ENCODE data around the gene IRF2BP2.

DNA sequence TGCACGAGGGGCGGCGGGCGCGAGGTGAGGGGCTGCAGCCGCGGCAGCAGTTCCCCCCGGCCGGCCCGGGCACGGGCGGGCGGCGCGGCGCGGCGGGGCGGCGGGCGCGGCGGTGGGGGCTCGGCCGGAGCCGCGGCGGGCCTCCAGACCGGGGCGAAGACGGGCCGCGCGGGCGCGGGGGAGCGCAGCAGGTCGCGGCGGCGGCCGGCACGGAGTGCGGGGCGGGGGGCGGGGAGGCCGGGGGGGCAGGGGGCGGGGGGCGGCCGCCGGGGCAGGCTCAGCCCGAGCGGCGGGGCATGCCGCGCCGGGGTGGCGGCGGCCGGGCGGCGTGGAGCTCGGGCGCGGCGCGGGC is 311 bp downstream of the IRF2BP2 start:
- TF ChIP-seq, protein P1, sequence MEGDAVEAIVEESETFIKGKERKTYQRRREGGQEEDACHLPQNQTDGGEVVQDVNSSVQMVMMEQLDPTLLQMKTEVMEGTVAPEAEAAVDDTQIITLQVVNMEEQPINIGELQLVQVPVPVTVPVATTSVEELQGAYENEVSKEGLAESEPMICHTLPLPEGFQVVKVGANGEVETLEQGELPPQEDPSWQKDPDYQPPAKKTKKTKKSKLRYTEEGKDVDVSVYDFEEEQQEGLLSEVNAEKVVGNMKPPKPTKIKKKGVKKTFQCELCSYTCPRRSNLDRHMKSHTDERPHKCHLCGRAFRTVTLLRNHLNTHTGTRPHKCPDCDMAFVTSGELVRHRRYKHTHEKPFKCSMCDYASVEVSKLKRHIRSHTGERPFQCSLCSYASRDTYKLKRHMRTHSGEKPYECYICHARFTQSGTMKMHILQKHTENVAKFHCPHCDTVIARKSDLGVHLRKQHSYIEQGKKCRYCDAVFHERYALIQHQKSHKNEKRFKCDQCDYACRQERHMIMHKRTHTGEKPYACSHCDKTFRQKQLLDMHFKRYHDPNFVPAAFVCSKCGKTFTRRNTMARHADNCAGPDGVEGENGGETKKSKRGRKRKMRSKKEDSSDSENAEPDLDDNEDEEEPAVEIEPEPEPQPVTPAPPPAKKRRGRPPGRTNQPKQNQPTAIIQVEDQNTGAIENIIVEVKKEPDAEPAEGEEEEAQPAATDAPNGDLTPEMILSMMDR (IDR thresholded peaks at IDR 0.05) = no peak
- TF ChIP-seq EZH2 (IDR thresholded peaks at IDR 0.05; ENCODE audit: borderline replicate concordance, insufficient read depth, low read depth, low read length, poor library complexity, severe bottlenecking) = no peak
